Thoracic aorta (tissue), 2 donors: ENCODE data around the gene ERP29. TPM values are rescaled to one million over a fixed set of nuclear protein-coding genes. Genes with fewer than 3 reads are reported as not detected.
A peak's percentile ranks its signal among the peaks of the same experiment; 100 is the strongest.

Source experiments
- ATAC-seq: fragments of 150-250 bp; one replicate; pipeline ENCODE4 v1.8.0; 2017; ENCODE audit warnings: low read depth; ENCODE audit not compliant: insufficient number of reproducible peaks, low FRiP score
- DNase-seq: peaks from one replicate; pipeline ENCODE4 v3.0.0-alpha.2; 2020; ENCODE audit warnings: low spot score
- H3K27ac ChIP-seq, 2 donors: fragments of 200-600 bp; sonication (generic); 1 replicate in 1 of 2; 2 replicates in 1 of 2; pipeline ENCODE4 v1.5.1; 2016; ENCODE audit warnings: mild to moderate bottlenecking in 2 of 2, moderate library complexity in 2 of 2
- H3K27me3 ChIP-seq: fragments of 200-600 bp; sonication (generic); replicated peaks from 2 replicates; pipeline ENCODE4 v1.6.0; 2016; ENCODE audit warnings: mild to moderate bottlenecking; ENCODE audit not compliant: insufficient read depth
- H3K36me3 ChIP-seq: fragments of 200-600 bp; sonication (generic); one replicate; pipeline ENCODE4 v1.5.1; 2016
- H3K4me1 ChIP-seq, 2 donors: fragments of 200-600 bp; sonication (generic); 1 replicate in 1 of 2; 2 replicates in 1 of 2; pipeline versions ENCODE4 v1.5.1 to v1.6.0; 2016; ENCODE audit warnings: low read depth in 2 of 2, mild to moderate bottlenecking in 1 of 2; ENCODE audit not compliant: control insufficient read depth in 1 of 2
- H3K4me3 ChIP-seq: fragments of 200-600 bp; sonication (generic); 2 replicates; pipeline ENCODE4 v1.5.1; 2016; ENCODE audit warnings: mild to moderate bottlenecking
- H3K9me3 ChIP-seq: fragments of 200-600 bp; sonication (generic); 2 replicates; pipeline ENCODE4 v1.5.1; 2016
- total RNA-seq, 2 donors: library from RNA; depleted of rRNA; stranded (reverse); fragments of >200 nt; gene quantifications; one replicate each; pipeline versions ENCODE4 v1.1.0 to v1.2.3, GENCODE V29; 2016
- TF ChIP-seq, protein P1 (sequence below): fragments of 200-600 bp; sonication (generic); IDR thresholded peaks from one replicate; pipeline ENCODE4 v1.5.1; 2019; ENCODE audit warnings: antibody characterized with exemption

The ERP29 gene
- total RNA-seq, 2 donors from 2014 or later = 33.1 to 43.6 TPM

DNA sequence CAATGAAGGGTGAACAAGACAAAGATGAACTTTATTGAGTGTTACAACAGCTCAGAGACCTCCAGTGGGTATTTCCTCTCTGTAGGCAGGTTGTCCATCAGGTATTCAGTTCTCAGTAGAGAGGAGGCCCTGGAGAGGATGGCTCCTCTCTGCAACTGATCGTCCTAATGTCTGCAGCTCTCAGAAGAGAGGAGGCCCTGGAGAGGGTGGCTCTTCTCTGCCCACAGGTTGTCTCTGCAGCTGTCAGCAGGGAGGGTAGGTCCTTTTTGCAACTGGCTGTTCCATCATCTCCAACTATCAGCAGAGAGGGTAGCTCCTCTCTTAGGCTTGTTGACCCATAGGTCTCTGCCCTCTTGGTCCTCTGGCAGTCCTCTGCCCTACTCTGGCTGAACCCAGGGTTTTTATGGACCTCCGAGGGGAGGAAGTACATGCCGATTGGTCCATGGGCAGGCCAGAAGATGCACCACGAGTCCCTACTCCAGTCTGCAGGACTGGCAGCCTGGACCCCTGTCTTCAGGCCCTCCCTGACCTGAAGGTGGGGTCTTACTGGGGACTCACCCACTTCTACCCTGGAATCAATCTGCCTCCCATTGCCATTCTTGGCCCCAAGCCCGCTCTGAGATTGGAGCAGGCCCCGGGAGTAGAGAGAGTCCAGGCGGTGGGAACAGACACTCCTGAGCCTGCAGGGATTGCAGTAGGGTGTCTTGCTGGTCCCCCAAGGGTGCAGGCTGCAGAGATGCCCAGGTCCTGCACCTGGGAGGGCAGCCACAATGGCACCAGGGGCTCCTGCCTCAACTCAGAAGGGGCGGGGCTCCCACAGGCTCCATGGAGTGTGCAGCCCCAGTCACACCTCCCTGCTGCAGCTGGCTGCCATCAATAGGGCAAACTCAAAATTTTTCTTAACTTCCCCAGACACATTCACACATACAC, 2.5 kb upstream of the ERP29 start:
- peaks cover 15 to 47% of the 10 kb centered on the region in 2 donors for H3K4me1 ChIP-seq
- ATAC-seq (no peak), DNase-seq (no peak)
- no peaks in the 10 kb centered on the region for H3K27me3 ChIP-seq
- no peak overlapping the region for H3K27ac ChIP-seq
- TF ChIP-seq, protein P1, sequence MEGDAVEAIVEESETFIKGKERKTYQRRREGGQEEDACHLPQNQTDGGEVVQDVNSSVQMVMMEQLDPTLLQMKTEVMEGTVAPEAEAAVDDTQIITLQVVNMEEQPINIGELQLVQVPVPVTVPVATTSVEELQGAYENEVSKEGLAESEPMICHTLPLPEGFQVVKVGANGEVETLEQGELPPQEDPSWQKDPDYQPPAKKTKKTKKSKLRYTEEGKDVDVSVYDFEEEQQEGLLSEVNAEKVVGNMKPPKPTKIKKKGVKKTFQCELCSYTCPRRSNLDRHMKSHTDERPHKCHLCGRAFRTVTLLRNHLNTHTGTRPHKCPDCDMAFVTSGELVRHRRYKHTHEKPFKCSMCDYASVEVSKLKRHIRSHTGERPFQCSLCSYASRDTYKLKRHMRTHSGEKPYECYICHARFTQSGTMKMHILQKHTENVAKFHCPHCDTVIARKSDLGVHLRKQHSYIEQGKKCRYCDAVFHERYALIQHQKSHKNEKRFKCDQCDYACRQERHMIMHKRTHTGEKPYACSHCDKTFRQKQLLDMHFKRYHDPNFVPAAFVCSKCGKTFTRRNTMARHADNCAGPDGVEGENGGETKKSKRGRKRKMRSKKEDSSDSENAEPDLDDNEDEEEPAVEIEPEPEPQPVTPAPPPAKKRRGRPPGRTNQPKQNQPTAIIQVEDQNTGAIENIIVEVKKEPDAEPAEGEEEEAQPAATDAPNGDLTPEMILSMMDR = no peak
- no peaks in the 10 kb centered on the region for H3K9me3 ChIP-seq
- no peaks in the 10 kb centered on the region for H3K36me3 ChIP-seq
- no peak overlapping the region for H3K4me3 ChIP-seq

DNA sequence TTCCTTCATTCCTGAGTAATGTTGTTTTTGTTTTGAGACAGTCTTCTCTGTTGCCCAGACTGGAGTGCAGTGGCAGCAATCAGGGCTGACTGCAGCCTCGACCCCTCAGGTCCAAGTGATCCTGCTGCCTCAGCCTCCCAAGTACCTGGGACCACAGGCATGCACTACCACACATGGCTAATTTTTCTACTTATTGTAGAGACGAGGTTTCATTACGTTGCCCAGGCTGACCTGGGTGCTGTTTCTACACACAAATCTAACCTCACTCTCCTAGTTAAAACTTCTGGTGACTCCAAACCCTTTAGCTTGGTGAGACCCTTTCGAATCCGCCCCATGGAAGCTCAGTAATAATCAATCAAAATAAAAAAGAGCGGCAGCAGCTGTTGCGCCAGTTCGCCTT, 1.5 kb upstream of the ERP29 start:
- DNase-seq (no peak), ATAC-seq (no peak)
- Histone ChIP-seq H3K4me1 (peaks cover 15 to 42% of the 10 kb centered on the region in 2 donors), H3K4me3 (peak overlapping the region; percentile 81), H3K9me3 (no peaks in the 10 kb centered on the region), H3K27me3 (no peaks in the 10 kb centered on the region), H3K36me3 (no peaks in the 10 kb centered on the region), H3K27ac (peak overlapping the region; percentile 93 to 100)
- TF ChIP-seq, protein P1 = no peak

DNA sequence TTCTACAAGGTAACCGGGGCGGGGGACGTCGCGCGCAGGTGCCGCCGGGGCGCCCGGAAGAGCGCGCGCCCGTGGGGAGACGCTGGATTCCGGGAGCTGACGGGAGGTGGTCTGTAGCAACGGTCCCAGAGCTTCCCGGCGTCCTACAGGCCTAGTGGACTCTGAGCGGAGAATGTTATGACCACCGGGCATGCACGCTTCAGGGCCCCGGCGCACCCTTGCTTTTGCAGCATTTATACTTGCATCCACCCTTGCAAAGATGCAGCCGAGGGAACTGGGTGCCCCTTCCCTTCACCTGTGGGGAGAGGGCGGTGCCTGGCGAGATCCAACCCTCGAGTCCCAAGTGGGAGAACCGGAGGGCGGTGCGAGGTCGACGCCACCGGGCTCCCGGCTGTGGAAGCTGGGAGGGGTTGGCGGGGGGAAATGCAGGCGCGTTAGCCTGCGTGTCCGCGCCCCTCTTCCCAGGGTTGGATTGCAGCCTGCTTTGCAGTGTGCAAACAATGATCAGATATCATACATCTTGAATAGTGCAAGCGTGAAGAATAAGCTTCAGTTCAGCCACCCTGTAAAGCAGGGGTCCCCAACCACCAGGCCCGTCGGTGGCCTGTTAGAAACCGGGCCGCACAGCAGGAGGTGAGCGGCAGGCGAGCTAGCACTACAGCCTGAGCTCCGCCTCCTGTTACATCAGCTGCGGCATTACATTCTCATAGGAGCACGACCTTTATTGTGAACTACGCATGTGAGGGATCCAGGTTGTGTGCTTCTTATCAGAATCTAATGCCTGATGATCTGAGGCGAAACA, 576 bp downstream of the ERP29 start:
- Histone ChIP-seq H3K27ac (peak overlapping the region; percentile 70 to 92), H3K27me3 (no peaks in the 10 kb centered on the region), H3K36me3 (no peaks in the 10 kb centered on the region), H3K4me3 (peak overlapping the region; percentile 81), H3K9me3 (no peaks in the 10 kb centered on the region), H3K4me1 (peaks cover 15 to 38% of the 10 kb centered on the region in 2 donors)
- TF ChIP-seq, protein P1 = no peak
- DNase-seq (no peak), ATAC-seq (no peak)

DNA sequence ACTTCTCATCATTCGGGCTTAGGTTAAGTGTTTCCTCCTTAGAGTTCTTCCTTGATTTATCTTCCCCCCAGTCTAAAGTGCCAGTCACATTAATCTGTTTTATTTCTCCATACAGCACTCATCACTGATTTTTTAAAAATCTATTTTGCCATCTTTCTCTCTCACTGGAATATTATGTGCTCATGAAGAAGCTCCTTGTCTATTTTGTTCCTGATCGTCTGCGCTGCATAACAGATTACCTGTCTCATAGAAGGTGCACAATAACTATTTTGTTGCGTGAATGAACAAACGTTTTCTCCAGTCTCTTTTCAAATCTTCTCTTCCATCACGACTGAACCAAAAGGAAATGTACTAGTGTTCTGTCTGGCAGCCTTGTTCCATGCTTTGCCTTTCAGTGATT, 2.7 kb downstream of the ERP29 start:
- H3K9me3 ChIP-seq = no peaks in the 10 kb centered on the region
- no peak overlapping the region for H3K27ac ChIP-seq
- H3K4me1 ChIP-seq = peaks cover 15 to 32% of the 10 kb centered on the region in 2 donors
- TF ChIP-seq, protein P1 = no peak
- no peak overlapping the region for H3K4me3 ChIP-seq
- DNase-seq (no peak), ATAC-seq (no peak)
- H3K27me3 ChIP-seq = no peaks in the 10 kb centered on the region
- no peaks in the 10 kb centered on the region for H3K36me3 ChIP-seq

DNA sequence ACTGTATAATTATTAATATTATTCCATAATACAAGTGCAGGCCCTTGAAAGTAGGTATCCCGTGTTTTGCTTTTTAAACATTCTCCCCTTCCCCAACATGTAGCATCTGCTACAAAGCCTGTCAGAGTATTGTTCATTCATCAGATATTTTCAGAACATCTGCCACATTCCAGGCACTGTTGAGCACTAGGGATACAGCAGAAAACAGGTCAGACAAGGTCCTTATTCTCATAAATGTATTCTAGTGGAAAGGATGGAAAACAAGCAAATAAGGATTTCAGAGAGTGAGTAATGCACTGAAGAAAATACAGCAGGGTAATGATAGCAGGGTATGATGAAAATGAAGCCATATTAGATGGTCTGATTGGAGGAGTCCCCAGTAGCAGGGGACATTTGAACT, 3.8 kb downstream of the ERP29 start:
- H3K4me3 ChIP-seq = no peak overlapping the region
- H3K27ac ChIP-seq = no peak overlapping the region
- TF ChIP-seq, protein P1 = no peak
- no peaks in the 10 kb centered on the region for H3K27me3 ChIP-seq
- peaks cover 10 to 21% of the 10 kb centered on the region in 2 donors for H3K4me1 ChIP-seq
- H3K36me3 ChIP-seq = peaks cover 2% of the 10 kb centered on the region
- no peak for ATAC-seq
- H3K9me3 ChIP-seq = no peaks in the 10 kb centered on the region
- no peak for DNase-seq
